H1 (cell line): Measurements from ENCODE around the gene BMP4. TPM values are rescaled to one million over a fixed set of nuclear protein-coding genes. Genes with fewer than 3 reads are reported as not detected.

Source experiments
- CTCF ChIA-PET: fragments of 300-600 bp; sonication (Branson Sonifier 250); formaldehyde crosslinking; loops from one replicate; lab custom pipeline; 2021; ENCODE audit not compliant: partially characterized antibody; lab: Charles Lee
- POLR2A ChIA-PET: fragments of 300-600 bp; sonication (Branson Sonifier 250); formaldehyde crosslinking; loops from one replicate; lab custom pipeline; 2021; ENCODE audit warnings: inconsistent platforms; ENCODE audit not compliant: partially characterized antibody; lab: Charles Lee
- DNase-seq, 2 experiments: peaks; one replicate each; pipeline versions ENCODE4 v3.0.0 to v3.0.0-alpha.2; 2010 to 2022; ENCODE audit warnings: low spot score in 2 of 2, low read depth in 1 of 2, mixed read lengths in 1 of 2
- FAIRE-seq: peaks from 2 replicates; lab custom pipeline; 2011; peaks lifted over from hg19 to GRCh38; lab: Jason Lieb, UNC
- H2AFZ ChIP-seq: 2 replicates; pipeline ENCODE4 v1.8.1; 2012; ENCODE audit warnings: low read length, inconsistent platforms
- H2AK5ac ChIP-seq: 2 replicates; pipeline ENCODE4 v1.6.1; 2013; ENCODE audit warnings: low read depth, low read length
- H2BK120ac ChIP-seq: replicated peaks from 2 replicates; pipeline ENCODE3; 2013; ENCODE audit warnings: low read depth, low read length, inconsistent platforms
- H2BK12ac ChIP-seq: 2 replicates; pipeline ENCODE4 v1.6.1; 2013; ENCODE audit warnings: low read depth, low read length
- H2BK15ac ChIP-seq: 2 replicates; pipeline ENCODE4 v1.6.1; 2013; ENCODE audit warnings: low read length
- H2BK20ac ChIP-seq: 2 replicates; pipeline ENCODE4 v1.6.1; 2013; ENCODE audit warnings: low read length
- H2BK5ac ChIP-seq: 2 replicates; pipeline ENCODE4 v1.6.1; 2013; ENCODE audit warnings: low read depth, low read length
- H3K14ac ChIP-seq: 2 replicates; pipeline ENCODE4 v1.6.1; 2013; ENCODE audit warnings: inconsistent platforms; ENCODE audit not compliant: insufficient read length
- H3K18ac ChIP-seq: 2 replicates; pipeline ENCODE4 v1.6.1; 2013; ENCODE audit warnings: low read length; ENCODE audit errors: extremely low read depth
- H3K23ac ChIP-seq: 2 replicates; pipeline ENCODE4 v1.6.1; 2013; ENCODE audit warnings: inconsistent platforms; ENCODE audit not compliant: insufficient read length
- H3K23me2 ChIP-seq: 2 replicates; pipeline ENCODE4 v1.6.1; 2013; ENCODE audit warnings: low read depth, low read length
- H3K27ac ChIP-seq: 2 replicates; pipeline ENCODE4 v1.6.1; 2011; ENCODE audit warnings: low read depth, low read length, inconsistent platforms
- H3K27me3 ChIP-seq, 4 experiments: replicated peaks in 1 of 4; 1 replicate in 1 of 4; 2 replicates in 3 of 4; pipeline versions ENCODE4 v1.6.1 to v1.8.1; 2011 to 2013; ENCODE audit warnings: low read length in 3 of 4, mild to moderate bottlenecking in 3 of 4, inconsistent platforms in 2 of 4, mixed read lengths in 2 of 4, moderate library complexity in 1 of 4; ENCODE audit not compliant: control insufficient read depth in 3 of 4, insufficient read depth in 3 of 4; ENCODE audit errors: extremely low read depth in 1 of 4
- H3K36me3 ChIP-seq, 4 experiments: 2 replicates each; pipeline versions ENCODE4 v1.6.1 to v1.8.1; 2011 to 2013; ENCODE audit warnings: mild to moderate bottlenecking in 4 of 4, low read length in 3 of 4, moderate library complexity in 2 of 4, control low read depth in 1 of 4, inconsistent platforms in 1 of 4; ENCODE audit not compliant: insufficient read depth in 4 of 4, control insufficient read depth in 2 of 4
- H3K4ac ChIP-seq: replicated peaks from 2 replicates; pipeline ENCODE3; 2013; ENCODE audit warnings: low read length, low read depth, mixed read lengths, inconsistent platforms; ENCODE audit not compliant: insufficient read length
- H3K4me1 ChIP-seq, 4 experiments: replicated peaks in 1 of 4; 1 replicate in 1 of 4; 2 replicates in 3 of 4; pipeline versions ENCODE4 v1.6.1 to v1.8.1; 2011 to 2013; ENCODE audit warnings: low read length in 3 of 4, inconsistent platforms in 2 of 4, mixed read lengths in 1 of 4; ENCODE audit not compliant: insufficient read depth in 4 of 4, control insufficient read depth in 3 of 4
- H3K4me2 ChIP-seq, 2 experiments: 2 replicates each; pipeline versions ENCODE4 v1.6.1 to v1.8.1; 2011 to 2013; ENCODE audit warnings: low read depth in 2 of 2, low read length in 2 of 2, control low read depth in 1 of 2, inconsistent platforms in 1 of 2, mild to moderate bottlenecking in 1 of 2; ENCODE audit not compliant: insufficient read depth in 1 of 2
- H3K4me3 ChIP-seq, 4 experiments: fragments of 200-600, 300-600 bp in 1 of 4; sonication (generic), shearing (Covaris generic), sonication (Bioruptor Twin) in 1 of 4; 2 replicates each; pipeline versions ENCODE4 v1.5.1 to v1.8.1; 2011 to 2016; ENCODE audit warnings: low read length in 4 of 4, low read depth in 3 of 4, control low read depth in 2 of 4, inconsistent platforms in 2 of 4, mild to moderate bottlenecking in 2 of 4, mixed read lengths in 1 of 4, moderate library complexity in 1 of 4; ENCODE audit not compliant: insufficient read depth in 2 of 4; ENCODE audit errors: extremely low read depth in 1 of 4
- H3K56ac ChIP-seq: replicated peaks from 2 replicates; pipeline ENCODE3; 2013; ENCODE audit warnings: low read depth, mild to moderate bottlenecking, mixed read lengths, low read length, inconsistent platforms; ENCODE audit not compliant: insufficient read length
- H3K79me1 ChIP-seq: 2 replicates; pipeline ENCODE4 v1.6.1; 2013; ENCODE audit warnings: low read depth, low read length, control low read depth
- H3K79me2 ChIP-seq, 2 experiments: 2 replicates each; pipeline versions ENCODE4 v1.6.1 to v1.8.1; 2012 to 2013; ENCODE audit warnings: low read length in 2 of 2, mild to moderate bottlenecking in 2 of 2, inconsistent platforms in 1 of 2; ENCODE audit not compliant: insufficient read depth in 2 of 2, control insufficient read depth in 1 of 2
- H3K9ac ChIP-seq, 4 experiments: replicated peaks in 1 of 4; 1 replicate in 1 of 4; 2 replicates in 3 of 4; pipeline versions ENCODE4 v1.6.1 to v1.8.1; 2011 to 2013; ENCODE audit warnings: low read depth in 3 of 4, low read length in 3 of 4, control low read depth in 2 of 4, mild to moderate bottlenecking in 2 of 4, moderate library complexity in 2 of 4, inconsistent platforms in 1 of 4; ENCODE audit errors: extremely low read depth in 1 of 4
- H3K9me3 ChIP-seq, 2 experiments: 2 replicates each; pipeline versions ENCODE4 v1.6.1 to v1.8.1; 2012 to 2013; ENCODE audit warnings: mild to moderate bottlenecking in 2 of 2, moderate library complexity in 2 of 2, control low read depth in 1 of 2, inconsistent platforms in 1 of 2, low read depth in 1 of 2, low read length in 1 of 2, mixed read lengths in 1 of 2; ENCODE audit not compliant: insufficient read depth in 2 of 2
- H4K20me1 ChIP-seq, 2 experiments: replicated peaks in 1 of 2; 2 replicates each; pipeline versions ENCODE3 to v1.8.1; 2011 to 2013; ENCODE audit warnings: inconsistent platforms in 2 of 2, low read length in 2 of 2, mild to moderate bottlenecking in 1 of 2; ENCODE audit not compliant: insufficient read depth in 2 of 2, control insufficient read depth in 1 of 2
- H4K5ac ChIP-seq: 2 replicates; pipeline ENCODE4 v1.6.1; 2013; ENCODE audit warnings: low read length, low read depth, mixed read lengths, inconsistent platforms; ENCODE audit not compliant: insufficient read length
- H4K8ac ChIP-seq: 2 replicates; pipeline ENCODE4 v1.8.0; 2013; ENCODE audit warnings: mild to moderate bottlenecking, moderate library complexity, low read length, inconsistent platforms; ENCODE audit not compliant: insufficient read depth; ENCODE audit errors: extremely low read depth
- H4K91ac ChIP-seq: replicated peaks from 2 replicates; pipeline ENCODE3; 2013; ENCODE audit warnings: low read length, mixed read lengths, inconsistent platforms; ENCODE audit not compliant: insufficient read length
- RNF2 ChIP-seq: fragments of 200-900, 300-1000 bp; sonication (generic); IDR thresholded peaks from 2 replicates; pipeline ENCODE4 v1.7.1; 2016; ENCODE audit warnings: borderline replicate concordance, low read depth, mild to moderate bottlenecking, antibody characterized with exemption, low read length; ENCODE audit not compliant: poor library complexity, severe bottlenecking; ENCODE audit errors: missing control alignments
- SIN3A ChIP-seq, 2 experiments: IDR thresholded peaks in 1 of 2; conservative IDR thresholded peaks in 1 of 2; 2 replicates each; pipeline ENCODE4 v1.6.1; 2011 to 2012; ENCODE audit warnings: low read length in 2 of 2, improper control_type of control experiment in 1 of 2, low read depth in 1 of 2, mild to moderate bottlenecking in 1 of 2
- WGBS, 2 experiments: shearing (Covaris generic) in 1 of 2; methylation state at CpG; one replicate each; pipeline versions ENCODE4 v1.1.6 to v1.1.7; 2013 to 2015; ENCODE audit warnings: low lambda C conversion rate in 2 of 2, mixed read lengths in 2 of 2, inconsistent platforms in 1 of 2, low coverage in 1 of 2, missing lambda C conversion rate in 1 of 2; ENCODE audit not compliant: insufficient replicate concordance in 2 of 2, insufficient coverage in 1 of 2, insufficient read length in 1 of 2; ENCODE audit errors: extremely low coverage in 1 of 2, missing lambda C conversion rate in 1 of 2; 5-methylcytosine and 5-hydroxymethylcytosine counted together
- polyA plus RNA-seq, 7 experiments: library from polyadenylated mRNA; depleted of rRNA in 3 of 7; stranded (reverse) in 5 of 7; unstranded in 2 of 7; fragments of >200 nt in 5 of 7; fragments of 200-250 nt in 2 of 7; gene quantifications; 1 replicate in 5 of 7; 2 replicates in 1 of 7; 4 replicates in 1 of 7; pipeline versions ENCODE4 v1.2.1 to v1.2.3, GENCODE V29; 2011 to 2013; ENCODE audit warnings: missing spikeins in 2 of 7, mixed read lengths in 2 of 7
- total RNA-seq: library from RNA; stranded (reverse); fragmentation: NEBNext Ultra II Directional; extraction: Animal tissue kit (Norgen Biotek cat#: 25700); gene quantifications from 2 replicates; pipeline ENCODE4 v1.2.1, GENCODE V29; 2021

BMP4 gene
- total and polyA plus RNA-seq, 2 of the 8 experiments (the other 6 are each of a cell fraction or from before 2014, with no cell fraction given), result 2.3 to 5.4 TPM

DNA sequence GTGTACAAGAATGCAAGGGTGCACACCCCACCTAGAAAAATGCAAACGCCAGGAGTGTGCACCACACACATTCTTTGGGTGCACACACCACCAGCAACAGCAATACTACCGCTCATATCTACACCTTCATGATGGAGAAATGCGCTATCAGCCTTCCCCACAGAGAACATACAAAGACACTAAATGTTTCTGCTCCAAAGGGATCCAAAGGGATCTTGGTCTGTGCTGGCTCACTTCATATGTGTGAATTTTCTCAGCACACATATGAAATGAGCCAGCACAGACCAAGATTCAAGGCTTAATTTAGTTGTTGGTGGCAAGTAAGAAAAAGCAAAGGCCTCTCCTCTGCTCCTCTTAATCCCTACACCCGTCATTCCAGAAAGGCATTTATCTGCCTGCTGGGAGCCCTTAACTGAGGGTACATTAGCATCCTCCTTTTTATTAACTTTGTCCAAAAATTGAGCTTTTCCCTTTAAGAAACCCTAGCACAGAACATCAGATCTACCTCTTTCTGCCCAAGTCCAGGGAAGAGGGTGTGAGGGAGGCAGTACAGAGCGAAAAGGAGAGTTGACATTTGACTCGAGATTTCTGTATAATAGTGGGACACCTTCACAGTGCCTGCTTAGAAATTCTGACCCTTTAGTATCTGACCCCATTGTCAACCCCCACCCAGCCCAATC lies 8.3 kb downstream of the BMP4 start:
- H2BK15ac ChIP-seq, result 0 out of 2 replicates have a peak overlapping the region, but pooled peaks have one; percentile 83
- CTCF ChIA-PET, result interaction anchor here (0.7 to 2.6 kb wide), 6 partner anchors 11 to 390 kb away, joined by 3 to 13 read pairs (median 3); no protein-coding TSS in a partner anchor

More for the DNA sequence above, 8.3 kb downstream of the BMP4 start:
- Histone ChIP-seq H3K4me3 (no peak overlapping the region), H3K56ac (no peak overlapping the region), H3K4ac (peak overlapping the region; percentile 59), H3K79me1 (no peaks in the 10 kb centered on the region), H2BK120ac (no peak overlapping the region), H3K27me3 (peaks cover 19 to 63% (median 52%) of the 10 kb centered on the region in 4 experiments), H3K9ac (no peak overlapping the region), H2AFZ (no peak overlapping the region), H3K79me2 (no peaks in the 10 kb centered on the region), H3K4me1 (peaks cover 6 to 27% (median 22%) of the 10 kb centered on the region in 4 experiments), H3K14ac (no peak overlapping the region), H3K23me2 (peaks cover 26% of the 10 kb centered on the region), H2BK12ac (peak overlapping the region; percentile 53; the same call in 1 of the 2 replicates), H3K23ac (no peak overlapping the region), H3K27ac (no peak overlapping the region), H2BK20ac (0 out of 2 replicates have a peak overlapping the region, but pooled peaks have one; percentile 41), H3K4me2 (peak overlapping the region in 1 of 2 experiments; percentile 77; a peak in 1 of 4 replicates), H4K91ac (no peak overlapping the region), H3K36me3 (peaks cover 0 to 10% (median 2%) of the 10 kb centered on the region in 4 experiments; a peak in 2 of 8 replicates), H4K8ac (no peak overlapping the region), H4K20me1 (peaks cover 0 to 3% of the 10 kb centered on the region in 2 experiments), H2BK5ac (no peak overlapping the region), H2AK5ac (no peak overlapping the region), H3K18ac (no peak overlapping the region), H3K9me3 (no peaks in the 10 kb centered on the region), H4K5ac (no peak overlapping the region)
- POLR2A ChIA-PET, result interaction anchor here (1.3 to 2.6 kb wide), 2 partner anchors 9 to 17 kb away, joined by 3 to 15 read pairs; partner anchors contain the start of gene BMP4
- WGBS, 2 experiments, result 55% methylated on average over 6 of the region's 6 CpGs; no CpG with 5 or more reads in 1 of the 2 experiments
- FAIRE-seq (no peak), DNase-seq (no peak)
- peak; percentile 29 for TF ChIP-seq RNF2
- no peak for TF ChIP-seq SIN3A (conservative IDR thresholded peaks at IDR 0.05 in 1 of 2, IDR thresholded peaks at IDR 0.05 in 1 of 2; ENCODE audit: low read depth in 1 of 2, low read length in 2 of 2)
